ENCODE data around the gene APOL5.
"Not testable (repeated sequence)": the region's sequence is repeated elsewhere in the genome, so short reads cannot be mapped to it uniquely, and the experiment has no call there.

The APOL5 gene

GRCh38 chr22:35712672-35713071 is 5.0 kb upstream of the APOL5 start:
- no peak for DNase-seq

DNA sequence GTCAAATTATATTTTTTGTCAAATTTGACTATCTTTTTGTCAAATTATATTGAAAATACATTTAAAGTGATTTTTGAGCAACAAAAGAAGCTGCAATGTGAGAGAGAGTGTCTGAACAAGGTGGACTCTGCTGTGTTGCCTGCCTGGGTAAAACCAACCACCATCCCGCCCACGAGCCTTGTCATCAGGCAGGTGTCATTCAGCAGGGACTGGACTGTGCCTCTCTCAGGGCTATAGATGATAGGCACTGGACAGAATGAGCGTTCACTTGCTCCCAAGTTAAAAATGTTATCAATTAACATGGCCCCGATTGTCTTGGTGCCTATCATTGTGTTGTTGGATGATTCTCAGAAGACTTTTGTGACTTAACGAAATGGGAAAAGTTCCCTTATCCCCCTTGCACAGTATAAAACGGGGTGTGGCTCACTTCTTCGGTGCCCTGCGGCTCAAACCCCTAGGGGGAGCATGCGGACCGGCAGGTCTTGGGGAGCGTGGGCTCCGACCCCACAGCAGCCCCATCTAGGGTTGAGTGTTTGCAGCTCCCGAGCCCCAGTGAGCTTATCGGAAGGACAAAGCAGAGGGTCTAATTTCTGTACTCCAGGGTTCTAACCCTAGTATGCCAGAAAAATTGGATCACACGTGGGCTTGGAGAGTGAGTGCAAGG is 1.7 kb downstream of the APOL5 start:
- DNase-seq, result no peak

DNA sequence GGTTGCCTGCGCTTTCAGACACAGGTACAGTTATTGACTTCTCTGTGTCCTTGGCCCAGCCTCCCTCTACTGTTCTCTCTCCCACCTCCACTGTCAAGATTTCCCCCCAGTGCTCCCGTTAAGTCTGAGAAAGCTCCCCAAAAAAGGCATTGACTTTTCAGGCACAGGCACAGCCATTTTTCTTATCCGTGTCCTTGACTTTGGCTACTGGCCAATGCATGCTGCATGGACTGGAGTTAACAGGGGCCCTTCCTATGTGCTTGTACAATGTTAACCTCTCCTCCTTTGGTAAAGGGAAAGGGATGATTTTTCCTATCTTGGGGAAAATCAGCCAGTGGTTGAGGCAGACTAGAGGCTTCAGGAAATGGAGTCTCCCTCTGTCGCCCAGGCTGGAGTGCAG is 4.3 kb downstream of the APOL5 start:
- DNase-seq, result no peak

- no peak for DNase-seq
These were observed 7.8 kb downstream of the APOL5 start for GRCh38 chr22:35725521-35725920.

- DNase-seq, result no peak
These were observed 8.7 kb downstream of the APOL5 start for GRCh38 chr22:35726398-35726797.

- DNase-seq, result no peak
These were observed 9.3 kb downstream of the APOL5 start for GRCh38 chr22:35726933-35727332.

DNA sequence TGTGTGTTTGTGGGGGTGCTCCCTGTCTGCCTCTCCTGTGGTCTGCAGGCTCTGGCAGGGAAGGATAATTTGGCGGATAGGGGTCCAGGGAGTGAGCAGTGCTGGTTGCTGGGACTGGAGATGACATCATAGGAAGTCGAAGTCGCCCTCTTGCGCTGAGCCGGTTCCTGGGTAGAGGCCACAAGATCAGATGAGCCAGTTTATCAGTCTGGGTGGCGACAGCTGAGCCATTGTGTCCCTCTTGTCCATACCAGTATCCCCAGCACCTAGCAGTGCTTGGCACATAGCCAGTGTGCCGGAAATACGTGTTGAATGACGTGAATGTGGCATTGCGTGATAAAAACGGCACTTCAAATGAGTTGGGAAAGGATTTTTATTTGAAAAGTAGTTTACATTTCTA is 9.8 kb downstream of the APOL5 start:
- DNase-seq, result peak in 1 of 2 experiments; percentile 5

DNA sequence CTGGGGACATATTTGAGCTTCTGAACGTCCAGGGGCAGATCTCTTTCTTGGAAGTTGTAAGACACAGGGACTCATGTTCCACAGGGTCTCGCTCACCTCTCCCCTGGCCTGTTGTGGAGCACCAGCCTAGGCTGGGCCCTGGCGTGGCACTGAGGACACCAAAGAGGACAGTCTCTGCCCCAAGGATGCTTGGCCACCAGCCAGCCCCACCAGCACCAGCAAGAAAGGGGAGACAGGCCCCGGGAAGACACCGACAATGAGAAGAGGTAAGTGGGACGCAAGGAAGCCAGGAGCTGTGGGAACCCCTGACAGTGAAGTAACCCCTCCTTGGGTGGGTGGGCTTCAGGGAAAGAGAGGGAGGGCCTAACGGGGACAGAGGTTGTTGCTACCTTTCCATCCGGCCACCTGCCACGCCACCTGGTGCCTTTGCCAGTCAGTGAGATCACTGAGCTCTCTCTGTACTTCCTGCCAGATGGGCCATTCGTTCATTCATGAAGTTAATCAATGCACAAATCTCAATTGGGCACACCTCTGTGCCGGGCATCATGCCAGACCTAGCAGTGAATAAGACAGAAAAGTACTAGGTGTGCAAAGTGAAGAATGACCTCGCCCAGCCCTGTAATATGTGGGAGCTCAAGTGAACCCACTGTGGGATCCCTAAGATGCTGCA is 11.1 kb downstream of the APOL5 start:
- DNase-seq, result peak; percentile 78 to 89

DNA sequence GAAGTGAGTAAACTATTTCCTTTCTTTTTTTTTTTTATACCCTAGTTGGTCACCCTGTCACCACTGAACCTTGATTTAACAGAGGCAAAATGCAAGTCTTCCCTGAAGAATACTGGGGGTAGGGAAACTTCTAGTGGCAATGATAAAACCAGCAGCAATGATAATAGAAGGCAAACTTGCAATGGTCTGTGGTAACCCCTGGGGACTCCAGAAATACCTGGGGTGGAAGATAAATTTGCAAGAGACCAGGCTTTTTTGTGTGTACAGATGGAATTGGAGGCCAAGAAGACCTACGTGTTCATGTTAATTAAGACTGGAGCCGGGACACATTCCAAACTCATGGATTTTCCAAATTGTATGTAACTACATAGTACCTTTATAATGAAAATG is 11.6 kb downstream of the APOL5 start:
- DNase-seq, result no peak

DNA sequence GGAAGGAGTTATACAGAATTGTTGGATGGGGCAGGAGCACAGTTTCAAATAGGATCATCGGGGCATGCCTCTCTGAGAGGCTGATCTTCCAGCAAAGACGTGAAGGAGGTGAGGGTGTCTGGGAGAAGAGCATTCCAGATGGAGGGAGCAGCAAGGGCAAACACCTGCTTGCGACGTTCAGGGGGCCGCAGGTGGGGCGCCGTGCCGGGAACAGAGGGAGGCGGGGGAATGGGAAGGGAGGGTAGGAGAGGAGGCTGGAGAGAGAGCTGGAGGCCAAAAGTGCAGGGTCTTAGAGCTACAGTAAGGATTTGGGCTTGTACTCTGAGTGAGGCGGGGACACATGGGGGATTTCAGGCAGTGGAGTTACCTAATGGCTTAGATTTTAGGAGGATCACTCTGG is 13.6 kb downstream of the APOL5 start:
- DNase-seq, result no peak

GRCh38 chr22:35732116-35732515 is 14.4 kb downstream of the APOL5 start:
- DNase-seq, result no peak

DNA sequence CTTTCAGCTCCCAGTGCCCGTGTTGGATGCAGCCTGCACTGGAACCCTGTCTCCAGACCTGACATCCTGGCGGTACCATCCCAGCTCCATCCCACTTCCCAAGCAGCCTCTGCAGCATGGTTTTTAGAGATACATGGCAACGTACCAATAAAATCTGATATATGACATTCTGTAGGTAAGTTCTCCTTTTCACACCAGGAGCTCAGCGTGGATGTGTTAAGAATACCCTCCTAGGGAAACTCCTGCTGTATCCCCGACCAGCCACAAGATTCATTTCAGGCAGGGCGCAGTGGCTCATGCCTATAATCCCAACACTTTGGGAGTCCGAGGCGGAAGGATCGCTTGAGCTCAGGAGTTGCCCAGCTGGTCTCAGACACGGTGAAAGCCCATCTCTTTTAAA is 15.4 kb downstream of the APOL5 start:
- no peak for DNase-seq

GRCh38 chr22:35733791-35734516 is 16.3 kb downstream of the APOL5 start:
- DNase-seq, result no peak

- DNase-seq, result no peak
These were observed 16.8 kb downstream of the APOL5 start for GRCh38 chr22:35734517-35734827.

- DNase-seq, result no peak
These were observed 17.9 kb downstream of the APOL5 start for GRCh38 chr22:35735542-35735941.

DNA sequence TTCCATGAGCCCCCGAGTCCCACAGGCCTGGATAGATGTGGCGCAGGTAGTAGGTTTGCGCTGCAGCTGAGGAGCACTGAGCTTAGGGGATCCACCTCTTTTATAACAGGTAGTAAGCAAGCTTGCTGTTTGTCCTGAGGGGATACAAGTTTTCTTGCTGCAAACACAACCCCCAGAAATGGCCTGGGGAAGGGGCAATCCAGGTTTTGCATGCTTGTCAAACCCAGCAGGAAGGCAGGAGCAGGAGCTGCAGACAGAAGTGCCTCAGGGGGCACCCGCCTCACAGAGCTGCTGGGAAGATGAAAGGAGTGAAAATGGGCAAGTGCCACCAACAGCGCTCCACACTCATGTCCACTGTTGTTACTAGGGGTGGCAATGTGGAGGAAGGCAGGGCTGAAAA is 18.5 kb downstream of the APOL5 start:
- DNase-seq, result no peak

GRCh38 chr22:35736701-35737100 is 19.0 kb downstream of the APOL5 start:
- DNase-seq, result no peak

DNA sequence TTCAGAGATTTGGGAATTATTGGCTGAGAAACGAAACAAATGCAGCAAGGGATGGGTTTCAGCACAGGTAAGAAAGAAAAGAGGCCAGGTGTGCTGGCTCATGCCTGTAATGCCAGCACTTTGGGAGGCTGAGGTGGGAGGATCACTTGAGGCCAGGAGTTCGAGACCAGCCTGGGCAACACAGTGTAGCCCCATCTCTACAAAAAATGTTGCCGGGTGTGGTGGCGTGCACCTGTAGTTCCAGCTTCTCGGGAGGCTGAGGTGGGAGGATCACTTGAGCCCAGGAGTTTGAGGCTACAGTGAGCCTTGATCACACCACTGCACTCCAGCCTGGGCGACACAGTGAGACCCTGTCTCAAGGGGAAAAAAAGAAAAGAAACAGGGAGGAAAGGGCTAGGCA is 20.2 kb downstream of the APOL5 start:
- not testable (repeated sequence) for DNase-seq

GRCh38 chr22:35739076-35739930 is 21.6 kb downstream of the APOL5 start:
- DNase-seq, result no peak

DNA sequence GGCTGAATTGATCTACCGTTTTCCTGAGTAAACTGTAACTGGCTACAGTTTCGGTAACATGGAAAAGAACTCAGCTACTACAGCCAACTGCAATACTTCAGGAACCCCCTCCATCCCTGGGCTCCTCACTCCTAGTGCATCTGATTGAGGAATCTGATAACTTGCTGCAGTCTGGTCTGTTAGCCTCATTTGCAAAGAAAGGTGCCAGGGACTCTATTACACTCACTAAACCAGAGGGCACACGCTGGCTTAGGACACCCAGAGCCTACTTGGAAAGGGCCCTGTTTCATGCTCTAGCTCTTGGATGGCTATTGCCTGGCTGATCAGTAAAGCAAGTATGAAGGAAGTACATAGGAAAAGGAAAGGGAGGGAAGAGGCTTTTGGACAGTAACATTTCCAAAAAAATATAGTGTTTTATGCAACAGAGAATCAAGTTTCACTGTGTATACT is 22.3 kb downstream of the APOL5 start:
- no peak for DNase-seq

DNA sequence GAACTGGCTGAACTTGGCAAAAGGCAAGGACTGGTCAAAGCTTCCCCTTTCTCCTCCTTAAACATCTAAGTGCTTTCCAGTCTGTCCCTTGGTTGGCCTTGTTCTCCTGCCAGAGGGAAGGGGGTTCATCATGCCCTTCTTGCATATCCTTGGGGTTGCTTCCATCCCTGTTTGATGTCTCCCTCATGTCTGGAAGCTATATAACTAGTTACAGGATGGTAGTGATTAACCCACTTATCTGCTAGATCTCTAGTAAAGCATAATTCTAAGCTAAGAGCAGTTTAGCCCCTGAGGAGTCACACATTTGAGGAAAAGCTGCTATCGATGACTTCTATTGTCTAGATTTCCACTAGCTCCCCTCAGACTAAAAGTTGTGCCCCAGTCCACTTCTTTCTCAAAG is 22.9 kb downstream of the APOL5 start:
- no peak for DNase-seq

DNA sequence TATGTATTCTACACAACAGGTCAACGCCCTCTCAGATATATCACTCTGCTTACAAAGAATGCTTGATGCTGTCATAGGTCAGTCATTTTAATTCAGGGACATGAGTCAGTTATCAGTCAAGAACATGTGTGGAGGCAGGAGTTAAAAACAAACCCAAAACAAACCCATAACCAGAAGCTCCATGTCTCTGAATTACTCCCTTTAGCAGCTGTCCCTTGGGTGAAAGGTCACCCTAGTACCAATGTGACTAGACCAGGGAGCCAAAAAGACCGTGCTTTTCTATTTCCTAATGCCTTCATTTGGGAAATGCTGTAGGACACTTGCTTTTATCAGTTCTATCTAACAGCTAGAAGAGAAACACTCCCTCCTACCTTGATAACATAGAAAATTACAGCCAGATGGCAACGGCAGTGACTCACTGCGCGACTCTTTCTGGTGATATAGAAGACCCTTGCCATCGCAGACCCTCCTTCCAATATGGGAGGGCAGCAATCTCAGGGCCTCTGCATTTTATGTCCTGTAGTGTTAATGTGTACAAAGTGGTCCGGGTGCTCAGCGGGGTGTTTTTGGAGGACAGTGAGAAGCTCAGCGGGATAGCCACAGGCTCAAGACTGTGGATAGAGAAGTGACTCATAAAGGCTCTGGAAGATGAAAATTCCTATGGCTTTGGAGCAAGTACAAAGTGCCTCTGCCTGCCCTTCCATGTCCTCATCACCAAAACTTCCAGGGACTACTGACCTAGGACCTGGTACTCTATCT is 24.8 kb downstream of the APOL5 start:
- DNase-seq, result no peak

Measured in NCI-H2081 (cell line).